Muscle of arm (tissue), 12 donors: Measurements from ENCODE around the gene ECHDC3. TPM values are rescaled to one million over a fixed set of nuclear protein-coding genes. Genes with fewer than 3 reads are reported as not detected.

Experiments
- DNase-seq: peaks from one replicate; pipeline ENCODE4 v3.0.0-alpha.2; 2013
- polyA plus RNA-seq, 12 donors: library from polyadenylated mRNA; unstranded; fragments of 120-200 nt; gene quantifications; one replicate each; pipeline ENCODE4 v1.2.1, GENCODE V29; 2013; ENCODE audit not compliant: insufficient read length in 12 of 12

The ECHDC3 gene
- polyA plus RNA-seq, 12 donors, result 4.0 to 10.0 (median 6.8) TPM; not detected in 2

DNA sequence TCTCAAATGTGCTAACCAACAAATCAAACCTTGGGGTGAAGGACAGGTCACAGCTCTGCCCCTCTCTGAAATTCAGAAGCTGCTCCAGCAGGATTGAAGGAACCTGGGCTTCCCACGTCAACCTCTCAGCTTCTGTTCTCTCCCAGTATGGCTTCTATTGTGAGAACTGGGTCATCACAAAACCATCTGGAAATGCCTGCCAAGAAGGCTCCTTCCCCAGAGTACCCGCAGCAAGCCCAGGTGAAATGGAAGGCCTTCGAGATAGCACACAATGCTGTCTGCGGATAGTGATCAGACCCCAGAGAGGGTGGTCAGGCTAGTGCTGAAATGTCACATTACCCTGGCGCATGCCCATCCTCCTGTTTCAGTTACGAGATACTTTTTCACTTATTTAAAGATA lies 64.5 kb downstream of the ECHDC3 start:
- DNase-seq, result no peak

DNA sequence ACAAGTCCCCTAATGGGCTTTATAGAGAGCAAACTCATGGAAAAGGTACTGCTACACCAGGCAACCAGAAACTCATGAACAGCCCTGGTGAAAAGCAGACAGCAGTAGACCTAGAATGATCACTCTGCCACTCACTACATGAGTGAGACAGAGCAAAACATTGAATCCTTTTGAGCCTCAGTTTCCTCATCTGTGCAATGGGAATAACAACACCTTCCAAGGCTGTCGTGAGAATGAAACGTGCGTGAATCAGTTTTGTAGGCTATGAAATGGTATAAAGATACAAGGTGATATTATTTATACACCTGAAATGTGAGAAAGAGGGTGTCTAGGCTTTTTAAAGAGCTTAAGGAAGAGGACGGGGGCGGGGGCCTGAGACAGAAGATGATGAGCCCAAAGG lies 66.6 kb downstream of the ECHDC3 start:
- DNase-seq, result no peak

DNA sequence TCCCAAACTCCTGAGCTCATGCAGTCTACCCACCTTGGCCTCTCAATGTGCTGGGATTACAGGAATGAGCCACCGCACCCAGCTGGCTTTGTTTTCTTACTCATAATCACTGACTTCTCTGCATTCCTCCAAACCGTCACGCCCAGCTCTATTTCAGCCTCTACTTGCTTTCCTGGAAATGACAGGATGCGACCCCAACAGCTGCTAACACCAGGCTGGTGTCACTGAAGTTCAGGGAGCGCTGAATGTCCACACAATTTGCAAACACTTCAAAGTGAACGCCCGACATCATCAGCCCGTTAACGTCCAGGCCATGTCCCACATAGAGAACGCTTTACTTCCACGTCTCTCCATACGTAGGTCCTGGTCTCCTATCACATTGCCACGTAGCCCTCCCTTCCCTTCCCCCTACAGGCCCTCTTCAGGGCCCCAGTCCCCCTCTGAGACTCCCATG lies 68.2 kb downstream of the ECHDC3 start:
- DNase-seq, result no peak

DNA sequence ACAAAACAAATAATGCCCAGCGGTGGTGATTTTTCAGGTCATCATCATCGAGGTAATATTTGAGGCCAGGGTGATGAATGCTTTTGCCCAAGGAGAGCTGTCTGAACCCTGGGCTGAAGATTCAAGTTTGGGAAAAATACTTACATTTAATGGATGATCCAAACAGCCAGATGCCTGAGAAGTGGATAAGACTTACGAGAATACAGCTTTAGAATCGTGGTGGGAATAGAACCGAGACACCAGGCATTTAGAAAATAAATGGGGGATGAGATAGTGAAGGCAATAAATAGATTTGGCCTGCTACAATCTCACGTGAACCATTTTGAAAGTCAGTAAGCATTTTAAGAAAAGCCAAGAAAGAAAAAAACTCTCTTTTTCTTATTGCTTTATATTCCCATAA lies 68.8 kb downstream of the ECHDC3 start:
- no peak for DNase-seq

DNA sequence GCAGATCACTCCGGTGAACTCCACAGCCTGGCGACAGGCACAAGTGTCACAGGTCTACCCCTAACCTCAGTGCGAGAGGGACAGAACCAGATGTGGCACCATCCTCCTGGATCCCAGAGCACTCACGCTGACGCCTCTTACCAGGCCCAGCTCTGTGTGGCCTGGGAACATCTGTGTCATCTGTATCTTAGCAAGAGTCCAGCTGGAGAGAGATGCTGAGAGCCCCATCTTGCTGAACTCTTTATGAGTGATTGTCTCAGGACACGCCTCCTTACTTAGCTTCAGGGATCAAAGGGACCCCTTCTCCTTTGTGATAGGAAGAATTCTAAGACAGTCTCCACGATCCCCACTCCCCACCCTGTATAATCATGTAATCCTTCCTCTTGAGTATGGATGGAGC lies 71.0 kb downstream of the ECHDC3 start:
- no peak for DNase-seq

Other genes starting within 250 kb of the ECHDC3 start
- 10 to 100 TPM in 8 of 12 donors, 1 to 10 TPM in 3, not detected in 1; 8.2 to 17.9 (median 10.1) TPM for gene USP6NL, start 130.7 kb upstream of the ECHDC3 start, polyA plus RNA-seq
- 10 to 100 TPM in 1 of 12 donors, 1 to 10 TPM in 10, not detected in 1; 2.7 to 13.4 (median 3.7) TPM for gene PROSER2, start 81.0 kb downstream of the ECHDC3 start, polyA plus RNA-seq